NCI-H2171 treated with DMSO at 0.1 percent for 48 hours (cell line): ENCODE results near the gene LKAAEAR1.
A peak's percentile ranks its signal among the peaks of the same experiment; 100 is the strongest.

Experiments used
- DNase-seq: peaks from one replicate; lab custom pipeline; 2025; lab: John Stamatoyannopoulos, UW

The LKAAEAR1 gene

GRCh38 chr20:64065062-64065973 is 18.9 kb downstream of the LKAAEAR1 start:
- no peak for DNase-seq

- DNase-seq, result no peak
Measured at GRCh38 chr20:64064145-64064698, 20.0 kb downstream of the LKAAEAR1 start.

- peak; percentile 24 for DNase-seq
Measured at GRCh38 chr20:64063389-64064144, 20.6 kb downstream of the LKAAEAR1 start.

GRCh38 chr20:64062596-64063388 is 21.4 kb downstream of the LKAAEAR1 start, which contains the start of gene TCEA2:
Gene TCEA2, plus strand, starts transcription at chr20:64063198. Its CDS starts 115 bp downstream, at chr20:64063313.
- peak; percentile 96 for DNase-seq

GRCh38 chr20:64062276-64062595 is 22.0 kb downstream of the LKAAEAR1 start:
- DNase-seq, result no peak

- no peak for DNase-seq
Measured at GRCh38 chr20:64058536-64058935, 25.7 kb downstream of the LKAAEAR1 start.

GRCh38 chr20:64057628-64058498 is 26.3 kb downstream of the LKAAEAR1 start:
- DNase-seq, result peak; percentile 71

GRCh38 chr20:64056889-64057627 is 27.1 kb downstream of the LKAAEAR1 start:
- no peak for DNase-seq

- no peak for DNase-seq
Measured at GRCh38 chr20:64056639-64056888, 27.6 kb downstream of the LKAAEAR1 start.

GRCh38 chr20:64055893-64056638 is 28.1 kb downstream of the LKAAEAR1 start:
- peak; percentile 63 for DNase-seq

GRCh38 chr20:64055396-64055892 is 28.8 kb downstream of the LKAAEAR1 start:
- DNase-seq, result peak; percentile 61

GRCh38 chr20:64053841-64054661 is 30.1 kb downstream of the LKAAEAR1 start:
- no peak for DNase-seq

- DNase-seq, result peak; percentile 74
Measured at GRCh38 chr20:64052987-64053840, 31.0 kb downstream of the LKAAEAR1 start.

- DNase-seq, result no peak
Measured at GRCh38 chr20:64052326-64052722, 31.9 kb downstream of the LKAAEAR1 start.

- DNase-seq, result no peak
Measured at GRCh38 chr20:64051561-64052325, 32.5 kb downstream of the LKAAEAR1 start.

GRCh38 chr20:64051033-64051452 is 33.2 kb downstream of the LKAAEAR1 start:
- no peak for DNase-seq
